H9 (cell line): ENCODE data around the gene ANXA9. TPM values are rescaled to one million over a fixed set of nuclear protein-coding genes. Genes with fewer than 3 reads are reported as not detected.
A peak's percentile ranks its signal among the peaks of the same experiment; 100 is the strongest.

Source experiments
- DNase-seq: peaks from one replicate; pipeline ENCODE4 v3.0.0-alpha.2; 2017
- H2AFZ ChIP-seq: one replicate; pipeline ENCODE4 v1.6.1; 2013; ENCODE audit warnings: mild to moderate bottlenecking, low read length, control low read depth, moderate library complexity
- H2AK5ac ChIP-seq: 2 replicates; pipeline ENCODE4 v1.6.1; 2013; ENCODE audit warnings: low read length, control low read depth, mixed read lengths; ENCODE audit not compliant: insufficient read length
- H2BK120ac ChIP-seq: one replicate; pipeline ENCODE4 v1.6.1; 2013; ENCODE audit warnings: low read depth, mild to moderate bottlenecking, low read length, control low read depth, inconsistent platforms; ENCODE audit not compliant: poor library complexity, severe bottlenecking
- H2BK12ac ChIP-seq: 2 replicates; pipeline ENCODE4 v1.6.1; 2013; ENCODE audit warnings: low read length, control low read depth, mixed read lengths, low read depth; ENCODE audit not compliant: insufficient read length
- H2BK15ac ChIP-seq: 2 replicates; pipeline ENCODE4 v1.6.1; 2013; ENCODE audit warnings: low read depth, low read length, control low read depth
- H2BK20ac ChIP-seq: one replicate; pipeline ENCODE4 v1.6.1; 2013; ENCODE audit warnings: low read depth, mild to moderate bottlenecking, low read length, control low read depth, inconsistent platforms; ENCODE audit not compliant: poor library complexity, severe bottlenecking
- H2BK5ac ChIP-seq: 2 replicates; pipeline ENCODE4 v1.6.1; 2013; ENCODE audit warnings: low read length, control low read depth, mixed read lengths; ENCODE audit not compliant: insufficient read length
- H3K14ac ChIP-seq: 2 replicates; pipeline ENCODE4 v1.6.1; 2013; ENCODE audit warnings: low read length, control low read depth; ENCODE audit not compliant: insufficient read depth
- H3K18ac ChIP-seq: 2 replicates; pipeline ENCODE4 v1.6.1; 2013; ENCODE audit warnings: low read depth, mild to moderate bottlenecking, mixed read lengths, low read length, control low read depth; ENCODE audit not compliant: insufficient read length
- H3K23ac ChIP-seq: 2 replicates; pipeline ENCODE4 v1.6.1; 2013; ENCODE audit warnings: low read length, control low read depth, mixed read lengths, low read depth; ENCODE audit not compliant: insufficient read length
- H3K23me2 ChIP-seq: 2 replicates; pipeline ENCODE4 v1.6.1; 2013; ENCODE audit warnings: low read depth, mild to moderate bottlenecking, mixed read lengths, low read length, control low read depth; ENCODE audit not compliant: insufficient read length, poor library complexity, severe bottlenecking
- H3K27ac ChIP-seq: 2 replicates; pipeline ENCODE4 v1.5.1; 2013; ENCODE audit warnings: low read length, control low read depth, mixed read lengths, low read depth; ENCODE audit not compliant: insufficient read length
- H3K27me3 ChIP-seq: 2 replicates; pipeline ENCODE4 v1.6.1; 2013; ENCODE audit warnings: low read length, control low read depth, inconsistent platforms; ENCODE audit not compliant: insufficient read depth
- H3K4ac ChIP-seq: 2 replicates; pipeline ENCODE4 v1.6.1; 2013; ENCODE audit warnings: low read depth, mild to moderate bottlenecking, control low read depth, inconsistent platforms, low read length, moderate library complexity
- H3K4me1 ChIP-seq: 2 replicates; pipeline ENCODE4 v1.6.1; 2013; ENCODE audit warnings: low read length, control low read depth, inconsistent platforms; ENCODE audit not compliant: insufficient read depth
- H3K4me2 ChIP-seq: 2 replicates; pipeline ENCODE4 v1.6.1; 2013; ENCODE audit warnings: low read length, control low read depth, mixed read lengths; ENCODE audit not compliant: insufficient read length, insufficient read depth
- H3K56ac ChIP-seq: 2 replicates; pipeline ENCODE4 v1.6.1; 2013; ENCODE audit warnings: low read depth, mild to moderate bottlenecking, mixed read lengths, low read length, control low read depth; ENCODE audit not compliant: insufficient read length
- H3K79me1 ChIP-seq: 2 replicates; pipeline ENCODE4 v1.6.1; 2013; ENCODE audit warnings: low read depth, mild to moderate bottlenecking, moderate library complexity, low read length, control low read depth, inconsistent platforms; ENCODE audit not compliant: insufficient read depth, poor library complexity, severe bottlenecking
- H3K79me2 ChIP-seq: 2 replicates; pipeline ENCODE4 v1.6.1; 2013; ENCODE audit warnings: low read length, control low read depth, inconsistent platforms; ENCODE audit not compliant: insufficient read depth
- H3K9ac ChIP-seq: 2 replicates; pipeline ENCODE4 v1.6.1; 2013; ENCODE audit warnings: low read length, control low read depth, mixed read lengths; ENCODE audit not compliant: insufficient read length; ENCODE audit errors: extremely low read depth
- H3K9me3 ChIP-seq: one replicate; pipeline ENCODE4 v1.6.1; 2013; ENCODE audit warnings: low read depth, low read length, inconsistent platforms; ENCODE audit not compliant: control insufficient read depth
- H3T11ph ChIP-seq: one replicate; pipeline ENCODE4 v1.6.1; 2013; ENCODE audit warnings: mild to moderate bottlenecking, low read length, control low read depth, inconsistent platforms
- H4K20me1 ChIP-seq: one replicate; pipeline ENCODE4 v1.6.1; 2013; ENCODE audit not compliant: control insufficient read depth, insufficient read length, insufficient read depth
- H4K5ac ChIP-seq: 2 replicates; pipeline ENCODE4 v1.6.1; 2013; ENCODE audit warnings: low read depth, mild to moderate bottlenecking, mixed read lengths, low read length, control low read depth; ENCODE audit not compliant: insufficient read length
- H4K8ac ChIP-seq: replicated peaks from 2 replicates; pipeline ENCODE4 v1.6.1; 2013; ENCODE audit warnings: low read length, control low read depth, mixed read lengths, low read depth; ENCODE audit not compliant: insufficient read length
- H4K91ac ChIP-seq: 2 replicates; pipeline ENCODE4 v1.6.1; 2013; ENCODE audit warnings: low read depth, mild to moderate bottlenecking, moderate library complexity, mixed read lengths, low read length, control low read depth; ENCODE audit not compliant: insufficient read length
- H3K27ac Mint-ChIP-seq, 3 experiments: 2 replicates in 2 of 3; 3 replicates in 1 of 3; pipeline ENCODE4 v1.8.0; 2020 to 2021; ENCODE audit warnings: mixed read lengths in 3 of 3, mild to moderate bottlenecking in 1 of 3, moderate library complexity in 1 of 3
- H3K27me3 Mint-ChIP-seq: 2 replicates; pipeline ENCODE4 v1.8.0; 2021; ENCODE audit warnings: low read depth, mild to moderate bottlenecking, moderate library complexity, mixed read lengths
- H3K36me3 Mint-ChIP-seq, 3 experiments: 2 replicates in 2 of 3; 3 replicates in 1 of 3; pipeline ENCODE4 v1.8.0; 2020 to 2021; ENCODE audit warnings: low read depth in 3 of 3, mixed read lengths in 3 of 3; ENCODE audit not compliant: insufficient read depth in 1 of 3
- H3K4me1 Mint-ChIP-seq, 2 experiments: 2 replicates each; pipeline ENCODE4 v1.8.0; 2020; ENCODE audit warnings: mixed read lengths in 2 of 2
- H3K4me3 Mint-ChIP-seq, 2 experiments: 2 replicates in 1 of 2; 3 replicates in 1 of 2; pipeline ENCODE4 v1.8.0; 2020 to 2021; ENCODE audit warnings: mild to moderate bottlenecking in 2 of 2, mixed read lengths in 2 of 2, moderate library complexity in 1 of 2
- H3K9me3 Mint-ChIP-seq, 2 experiments: 2 replicates in 1 of 2; 3 replicates in 1 of 2; pipeline ENCODE4 v1.8.0; 2020; ENCODE audit warnings: mild to moderate bottlenecking in 2 of 2, mixed read lengths in 2 of 2, moderate library complexity in 1 of 2
- WGBS: extraction: QIAGEN DNeasy Blood & Tissue Kit; methylation state at CpG from one replicate; pipeline ENCODE4 v1.1.7; 2013; ENCODE audit warnings: missing lambda C conversion rate, low lambda C conversion rate, mixed read lengths; ENCODE audit not compliant: insufficient read length; ENCODE audit errors: extremely low coverage; 5-methylcytosine and 5-hydroxymethylcytosine counted together
- total RNA-seq: library from RNA; stranded (reverse); gene quantifications from 2 replicates; pipeline ENCODE4 v1.2.1, GENCODE V29; 2021
- TF ChIP-seq, protein P1 (sequence below): fragments of 200-600 bp; sonication (generic); conservative IDR thresholded peaks from 3 replicates; pipeline ENCODE4 v1.8.0; 2021; ENCODE audit warnings: antibody characterized with exemption, mild to moderate bottlenecking

The ANXA9 gene
- total RNA-seq, 1 experiment from 2014 or later: 0.92 TPM

DNA sequence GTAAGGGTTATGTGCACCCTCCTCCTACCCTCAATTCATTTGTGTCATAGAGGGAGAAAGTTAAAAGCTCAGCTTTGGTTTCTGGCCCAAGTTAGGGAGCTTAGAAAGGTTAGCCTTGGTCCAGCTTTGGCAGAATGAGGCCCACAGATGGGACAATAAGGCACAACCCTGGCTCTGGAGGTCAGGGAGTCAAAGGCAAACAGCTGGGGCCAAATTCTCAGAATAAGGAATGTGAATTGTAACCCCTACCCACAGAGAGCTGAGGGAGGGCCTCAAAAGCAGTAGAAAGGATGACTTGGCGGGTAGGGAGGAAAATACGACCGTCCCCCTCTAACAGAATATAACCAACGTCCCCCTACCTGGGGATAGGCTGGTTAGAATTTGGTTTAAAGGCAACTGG is 16.5 kb upstream of the ANXA9 start:
- Histone ChIP-seq H3K18ac (no peak overlapping the region), H3K4me2 (no peak overlapping the region), H4K5ac (no peak overlapping the region), H3K9ac (no peak overlapping the region), H3K23me2 (no peaks in the 10 kb centered on the region), H3K4me1 (no peaks in the 10 kb centered on the region; the same call in 1 of the 2 replicates), H2BK15ac (no peak overlapping the region), H3K23ac (no peak overlapping the region), H2AFZ (no peak overlapping the region), H3T11ph (no peak overlapping the region), H3K56ac (no peak overlapping the region), H2BK120ac (no peak overlapping the region), H4K8ac (no peak overlapping the region), H2BK20ac (no peak overlapping the region), H2BK12ac (no peak overlapping the region), H4K91ac (no peak overlapping the region), H3K79me1 (no peaks in the 10 kb centered on the region), H4K20me1 (no peaks in the 10 kb centered on the region), H3K14ac (no peak overlapping the region), H3K9me3 (no peaks in the 10 kb centered on the region), H3K79me2 (peaks cover 4% of the 10 kb centered on the region; the same call in 1 of the 2 replicates), H2BK5ac (no peak overlapping the region), H2AK5ac (no peak overlapping the region), H3K27me3 (no peaks in the 10 kb centered on the region), H3K4ac (no peak overlapping the region), H3K27ac (no peak overlapping the region)
- no CpG with 5 or more reads among the region's 4 CpGs for WGBS
- Mint-ChIP-seq H3K27ac (peak overlapping the region in 1 of 3 experiments; percentile 58; a peak in 3 of 7 replicates), H3K4me1 (peaks cover 12 to 14% of the 10 kb centered on the region in 2 experiments), H3K36me3 (peaks cover 60 to 83% (median 83%) of the 10 kb centered on the region in 3 experiments), H3K9me3 (no peaks in the 10 kb centered on the region), H3K4me3 (no peak overlapping the region), H3K27me3 (no peaks in the 10 kb centered on the region; the same call in none of the 2 replicates)
- DNase-seq: no peak
- TF ChIP-seq, protein P1, sequence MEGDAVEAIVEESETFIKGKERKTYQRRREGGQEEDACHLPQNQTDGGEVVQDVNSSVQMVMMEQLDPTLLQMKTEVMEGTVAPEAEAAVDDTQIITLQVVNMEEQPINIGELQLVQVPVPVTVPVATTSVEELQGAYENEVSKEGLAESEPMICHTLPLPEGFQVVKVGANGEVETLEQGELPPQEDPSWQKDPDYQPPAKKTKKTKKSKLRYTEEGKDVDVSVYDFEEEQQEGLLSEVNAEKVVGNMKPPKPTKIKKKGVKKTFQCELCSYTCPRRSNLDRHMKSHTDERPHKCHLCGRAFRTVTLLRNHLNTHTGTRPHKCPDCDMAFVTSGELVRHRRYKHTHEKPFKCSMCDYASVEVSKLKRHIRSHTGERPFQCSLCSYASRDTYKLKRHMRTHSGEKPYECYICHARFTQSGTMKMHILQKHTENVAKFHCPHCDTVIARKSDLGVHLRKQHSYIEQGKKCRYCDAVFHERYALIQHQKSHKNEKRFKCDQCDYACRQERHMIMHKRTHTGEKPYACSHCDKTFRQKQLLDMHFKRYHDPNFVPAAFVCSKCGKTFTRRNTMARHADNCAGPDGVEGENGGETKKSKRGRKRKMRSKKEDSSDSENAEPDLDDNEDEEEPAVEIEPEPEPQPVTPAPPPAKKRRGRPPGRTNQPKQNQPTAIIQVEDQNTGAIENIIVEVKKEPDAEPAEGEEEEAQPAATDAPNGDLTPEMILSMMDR: no peak
